NCI-H69 (cell line): ENCODE measurements around the gene SYNPO.

Experiments
- DNase-seq: peaks from one replicate; lab custom pipeline; 2025; lab: John Stamatoyannopoulos, UW

SYNPO gene

DNA sequence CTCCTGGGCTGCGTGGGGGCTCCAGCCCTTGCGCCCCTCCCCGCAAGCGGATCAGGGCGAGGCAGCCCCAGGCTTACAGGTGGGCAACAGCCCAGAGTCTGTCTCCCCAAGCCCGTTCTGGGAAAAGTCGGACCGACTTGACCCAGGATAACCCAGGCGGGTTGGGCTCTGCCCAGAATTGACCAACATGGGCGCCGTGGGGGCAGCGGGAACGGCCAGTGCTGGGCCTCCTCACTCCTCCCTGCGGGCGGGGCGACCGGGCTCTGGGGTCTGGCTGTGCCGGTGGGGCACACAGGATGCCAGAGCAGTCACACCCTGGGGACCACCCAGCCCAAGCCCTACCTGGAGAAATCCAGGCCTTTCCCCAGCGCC lies 15.3 kb upstream of the SYNPO start:
- no peak for DNase-seq

GRCh38 chr5:150625831-150626746 lies 14.4 kb upstream of the SYNPO start:
- no peak for DNase-seq

GRCh38 chr5:150626853-150627276 lies 13.6 kb upstream of the SYNPO start:
- peak; percentile 57 for DNase-seq

DNA sequence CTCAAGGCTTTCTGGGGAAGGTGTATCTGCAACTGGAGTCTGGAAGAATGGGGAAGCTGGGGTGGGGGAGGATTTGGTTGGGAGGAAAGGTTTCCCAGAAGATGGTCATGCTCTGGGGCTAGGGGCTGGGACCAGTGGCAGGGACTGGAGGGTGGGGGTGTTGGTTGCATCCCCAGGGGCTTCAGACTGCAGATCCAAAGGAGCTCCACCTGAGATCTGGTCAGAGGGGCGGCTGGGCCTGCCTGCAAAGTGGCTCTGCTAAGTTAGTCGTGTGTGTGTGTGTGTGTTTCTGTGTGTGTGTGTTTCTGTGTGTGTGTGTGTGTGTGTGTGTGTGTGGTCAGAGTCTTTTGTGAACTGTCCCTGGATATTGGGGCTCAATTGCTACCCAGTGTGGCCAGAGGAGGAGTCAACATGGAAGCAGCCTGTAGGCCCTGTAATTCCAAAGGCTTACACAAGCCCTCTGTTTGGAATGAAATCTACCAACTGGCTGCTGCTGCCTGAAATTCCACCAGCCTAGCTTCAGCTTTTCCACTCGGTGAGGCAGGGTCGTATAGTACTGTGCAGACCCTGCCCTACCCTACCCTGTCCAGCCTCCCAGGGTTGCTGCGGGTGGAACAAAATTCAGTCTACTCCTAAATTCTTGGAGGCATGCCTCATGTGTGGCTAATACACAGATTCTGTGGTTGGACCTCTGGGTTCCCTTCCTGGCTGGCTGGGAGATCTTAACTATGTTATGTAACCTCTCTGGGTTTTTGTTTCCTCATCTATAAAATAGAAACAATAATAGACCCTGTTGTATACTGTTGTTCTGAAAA lies 12.5 kb upstream of the SYNPO start:
- no peak for DNase-seq

DNA sequence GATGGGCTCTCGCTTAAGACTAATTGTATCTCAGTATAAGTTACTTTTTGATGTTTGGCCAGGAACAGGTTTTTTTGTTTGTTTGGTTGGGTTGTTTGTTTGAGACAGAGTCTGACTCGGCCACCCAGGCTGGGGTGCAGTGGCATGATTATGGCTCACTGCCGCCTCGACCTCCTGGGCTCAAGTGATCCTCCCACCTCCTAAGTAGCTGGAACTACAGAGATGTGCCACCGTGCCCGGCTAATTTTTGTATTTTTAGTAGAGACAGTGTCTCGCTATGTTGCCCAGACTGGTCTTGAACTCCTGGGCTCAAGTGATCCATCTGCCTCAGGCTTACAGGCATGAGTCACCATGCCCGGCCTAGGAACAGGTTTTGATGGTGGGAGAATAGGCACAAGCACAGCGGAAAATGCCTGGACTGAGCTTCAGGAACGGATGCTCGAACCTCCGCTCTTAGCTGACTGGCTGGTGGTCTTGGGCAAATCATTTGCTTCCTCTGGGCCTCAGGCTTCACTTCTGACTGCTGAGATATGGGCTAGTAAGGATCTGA lies 11.4 kb upstream of the SYNPO start:
- DNase-seq = no peak

GRCh38 chr5:150630016-150630415 lies 10.4 kb upstream of the SYNPO start:
- DNase-seq = no peak

- DNase-seq = peak; percentile 54
These were observed 9.8 kb upstream of the SYNPO start for GRCh38 chr5:150630461-150631325.

GRCh38 chr5:150631326-150631701 lies 9.1 kb upstream of the SYNPO start:
- no peak for DNase-seq

GRCh38 chr5:150632305-150633160 lies 7.9 kb upstream of the SYNPO start:
- DNase-seq = peak; percentile 77

- peak; percentile 47 for DNase-seq
These were observed 7.0 kb upstream of the SYNPO start for GRCh38 chr5:150633429-150633828.

DNA sequence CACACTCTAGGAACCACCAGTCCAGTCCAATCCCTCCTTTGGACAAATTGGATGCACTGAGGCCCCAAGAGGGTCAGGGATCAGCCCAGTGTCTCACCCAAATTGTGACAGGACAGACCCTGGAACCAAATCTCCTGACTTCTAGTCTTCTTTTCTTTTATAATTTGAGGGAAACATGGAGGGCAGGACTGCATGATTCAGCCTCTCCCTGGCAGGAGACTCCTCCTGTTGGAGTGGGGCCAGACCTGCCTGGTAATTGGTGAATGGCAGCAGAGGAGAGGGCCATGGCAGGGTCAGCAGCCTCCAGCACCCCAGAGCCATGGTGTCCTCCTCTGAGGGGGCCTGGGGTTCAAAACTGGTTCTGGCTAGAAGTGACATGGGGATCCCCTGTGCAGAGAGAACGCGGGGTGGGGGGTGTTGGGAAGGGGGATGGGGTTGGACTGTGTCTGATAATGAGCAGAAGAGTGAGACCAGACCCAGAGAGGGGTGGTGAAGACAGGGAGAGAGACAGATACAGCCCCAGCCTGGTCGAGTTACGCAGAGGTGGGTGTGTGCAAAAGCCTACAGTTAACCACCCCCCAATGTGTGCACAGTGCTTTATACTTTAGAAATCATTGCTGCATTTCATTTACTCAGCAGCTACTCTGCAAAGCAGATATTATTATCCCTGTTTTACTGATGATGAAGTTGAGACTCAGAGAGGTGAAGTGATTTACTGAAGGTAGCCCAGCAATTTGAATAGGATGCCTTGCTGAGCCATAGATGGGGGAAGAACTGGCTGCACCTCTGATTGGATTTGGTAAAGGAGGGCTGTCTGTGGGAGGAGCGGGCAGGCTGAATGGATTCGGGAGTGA lies 3.8 kb upstream of the SYNPO start:
- DNase-seq = peak; percentile 82

GRCh38 chr5:150637245-150638052 lies 3.0 kb upstream of the SYNPO start:
- DNase-seq = peak; percentile 63

DNA sequence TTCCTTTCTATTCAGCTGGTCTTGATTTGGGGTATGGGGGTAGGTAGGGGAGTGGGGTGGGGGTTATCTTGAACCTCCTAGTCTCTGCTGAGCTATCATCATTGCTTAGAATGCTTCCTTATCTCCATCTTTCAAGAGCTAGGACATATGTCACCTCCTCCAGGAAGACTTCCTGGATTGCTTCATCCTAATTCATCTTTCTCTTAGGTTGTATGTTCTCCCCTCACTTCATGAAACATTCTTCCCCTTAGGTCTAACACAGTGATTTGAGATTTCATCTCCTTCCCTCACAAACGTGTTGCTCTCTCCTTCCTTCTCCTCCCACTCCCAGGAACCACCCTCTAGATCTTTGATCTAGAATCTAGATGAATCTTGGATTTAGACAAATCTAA lies 2.4 kb upstream of the SYNPO start:
- no peak for DNase-seq

- DNase-seq = no peak
These were observed 1.7 kb upstream of the SYNPO start for GRCh38 chr5:150638488-150639376.

DNA sequence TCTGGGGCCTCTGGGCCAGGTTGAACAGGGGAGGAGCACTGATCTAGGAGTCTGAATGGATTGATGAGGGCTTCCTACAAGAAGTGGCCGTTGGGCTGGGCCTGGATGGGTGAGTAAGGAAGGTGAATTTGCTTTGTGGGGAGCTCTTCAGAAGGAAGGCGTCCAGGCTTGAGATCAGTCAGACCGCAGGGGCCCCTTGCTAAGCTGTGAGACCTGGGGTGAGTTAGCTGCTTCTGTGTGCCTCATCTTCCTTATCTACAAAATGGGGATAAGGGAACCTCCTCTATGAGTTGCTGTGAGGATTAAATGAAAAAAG lies 1.1 kb upstream of the SYNPO start:
- no peak for DNase-seq

DNA sequence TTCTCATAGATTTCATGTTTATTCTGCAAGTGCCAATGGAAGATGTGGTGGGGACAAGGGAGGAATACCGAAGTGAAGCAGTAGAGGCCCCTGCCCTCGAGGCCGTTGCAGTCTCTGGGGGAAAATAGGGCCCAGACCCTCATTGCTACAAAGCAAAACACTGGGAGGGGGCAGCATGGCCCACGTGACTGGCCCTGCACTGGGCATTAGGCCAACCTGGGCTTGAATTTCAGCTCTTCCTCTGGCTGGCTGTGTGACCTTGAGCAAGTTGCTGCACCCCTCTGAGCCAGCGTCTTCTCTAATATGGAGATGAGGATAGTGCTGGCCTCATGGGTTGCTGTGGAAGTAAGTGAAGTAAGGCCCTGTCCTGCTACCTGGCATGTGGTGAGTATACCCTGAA lies 709 bp upstream of the SYNPO start:
- no peak for DNase-seq

DNA sequence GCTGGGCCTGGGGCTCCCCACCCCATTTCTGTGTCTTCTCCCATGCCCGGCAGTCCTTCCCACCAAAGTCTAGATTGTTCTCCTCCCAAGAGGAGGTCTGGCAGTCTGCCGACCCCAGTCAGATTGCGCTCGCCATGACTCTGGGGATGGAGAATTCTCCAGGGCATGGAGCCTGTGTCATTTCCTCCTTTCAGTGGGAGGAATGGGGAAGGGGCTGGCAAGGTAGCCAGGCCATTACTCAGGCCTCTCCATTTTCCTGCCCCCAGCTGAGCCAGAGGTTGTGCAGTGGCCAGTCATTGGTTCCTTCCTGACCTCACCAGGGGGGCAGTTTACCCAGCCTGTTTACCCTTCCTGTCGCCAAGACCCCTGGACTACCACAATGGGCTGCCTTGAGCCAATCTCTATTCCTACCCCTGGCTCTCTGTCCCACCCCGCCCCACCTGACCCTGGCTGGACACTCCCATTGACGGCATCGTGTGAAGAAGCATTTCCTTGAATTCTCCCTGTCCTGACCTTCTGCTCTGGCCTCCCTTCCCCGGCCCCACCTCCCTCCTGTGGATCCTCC lies 628 bp downstream of the SYNPO start:
- no peak for DNase-seq
